HG03442 (cell line): ENCODE measurements around the gene CNTNAP2.

Experiments used
- ATAC-seq: cut with Tn5 transposase; IDR thresholded peaks from one replicate; pipeline ENCODE4 v1.9.1; 2021; ENCODE audit warnings: mild to moderate bottlenecking, moderate library complexity; ENCODE audit not compliant: unreplicated experiment

Gene CNTNAP2

DNA sequence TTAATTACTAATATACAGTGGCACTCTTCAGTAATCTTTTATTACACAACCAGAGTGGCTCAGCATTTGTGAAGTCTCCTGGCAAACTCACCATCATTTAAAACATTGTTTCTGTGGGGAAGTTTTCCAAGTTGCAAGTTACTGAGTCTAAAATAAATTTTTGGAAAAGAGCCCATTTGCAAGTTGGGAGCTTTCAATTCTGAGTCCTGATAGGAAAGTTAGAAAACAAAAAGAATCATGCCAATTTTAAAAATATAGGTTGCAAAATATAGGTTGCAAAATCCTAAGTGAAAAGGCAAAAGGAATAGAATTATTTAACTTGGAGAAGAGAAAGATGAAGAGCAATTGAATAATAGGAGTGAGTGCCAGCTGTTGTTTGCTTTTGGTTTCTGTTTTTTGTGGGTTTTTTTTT lies 2095.1 kb downstream of the CNTNAP2 start:
- no peak for ATAC-seq

DNA sequence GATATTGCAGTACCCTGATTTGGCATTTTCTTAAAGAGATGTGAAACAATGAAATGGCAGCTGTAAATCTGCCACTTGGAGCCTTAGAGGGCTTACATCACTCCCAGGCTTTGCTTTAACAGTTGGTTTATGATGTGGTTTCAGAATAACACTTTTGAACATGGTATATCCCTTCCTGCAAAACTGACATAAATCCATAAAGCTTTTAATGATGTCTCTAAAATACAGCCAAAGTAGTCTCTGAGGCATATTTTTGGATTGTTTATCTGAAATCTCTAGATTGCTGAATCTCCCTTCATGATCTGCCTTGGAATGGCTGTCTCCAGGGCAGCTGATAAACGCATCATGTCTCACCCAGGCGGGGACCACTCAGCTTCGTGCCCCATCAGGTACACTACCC lies 2096.1 kb downstream of the CNTNAP2 start:
- ATAC-seq = no peak

DNA sequence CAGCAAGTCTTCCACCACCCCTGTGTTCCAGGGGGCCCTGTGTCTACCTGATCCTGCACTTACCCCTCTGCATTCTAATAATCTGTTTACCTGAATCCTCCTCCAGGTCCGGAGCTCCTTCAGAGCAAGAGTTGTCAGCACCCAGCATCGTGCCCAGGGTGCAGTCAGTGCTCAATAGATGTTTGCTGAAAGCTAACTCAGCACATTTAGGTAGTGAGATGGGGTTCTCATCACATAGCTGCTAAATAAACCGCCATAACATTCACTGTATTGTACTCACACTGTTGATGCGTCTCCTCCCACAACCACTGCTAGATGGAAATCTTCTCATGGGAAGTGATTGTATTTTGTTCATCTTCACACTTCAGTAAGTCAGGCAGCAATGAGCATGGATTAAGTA lies 2097.5 kb downstream of the CNTNAP2 start:
- ATAC-seq = no peak

DNA sequence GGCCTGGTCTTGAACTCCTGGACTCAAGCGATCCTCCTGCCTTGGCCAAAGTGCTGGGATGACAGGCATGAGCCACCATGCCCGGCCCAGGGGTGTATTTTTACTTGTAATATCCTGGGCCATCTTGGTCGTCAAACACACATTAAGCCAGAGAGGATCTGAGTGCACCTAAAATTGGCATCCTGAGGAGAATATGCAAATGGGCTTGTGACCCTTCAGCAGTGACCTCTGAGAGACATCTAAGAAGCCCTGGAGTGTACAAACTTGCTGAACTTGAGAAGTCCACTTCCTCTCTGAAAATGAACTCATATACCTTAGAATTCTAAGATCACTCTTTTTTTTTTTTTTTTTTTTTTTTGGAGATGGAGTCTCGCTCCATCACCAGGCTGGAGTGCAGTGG lies 2102.0 kb downstream of the CNTNAP2 start:
- ATAC-seq = peak; percentile 68

DNA sequence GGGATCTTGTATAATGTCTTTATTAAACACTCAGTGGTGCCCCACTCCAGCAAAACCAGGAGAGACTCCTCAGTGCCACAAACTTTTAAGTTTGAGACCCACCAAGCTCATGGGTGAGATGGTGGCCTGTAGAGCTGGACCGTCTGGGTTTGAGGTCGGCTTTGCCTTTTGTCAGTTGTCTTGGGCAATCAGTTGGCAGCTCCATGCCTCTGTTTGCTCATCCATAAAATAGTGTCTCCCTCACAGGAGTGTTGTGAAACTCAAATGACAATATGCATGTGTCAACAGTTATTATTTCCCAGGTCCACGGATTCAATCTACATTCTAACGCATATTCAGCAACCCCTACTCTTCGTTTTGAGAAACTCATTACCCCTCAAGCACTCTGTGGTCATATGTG lies 2106.1 kb downstream of the CNTNAP2 start:
- ATAC-seq = no peak

DNA sequence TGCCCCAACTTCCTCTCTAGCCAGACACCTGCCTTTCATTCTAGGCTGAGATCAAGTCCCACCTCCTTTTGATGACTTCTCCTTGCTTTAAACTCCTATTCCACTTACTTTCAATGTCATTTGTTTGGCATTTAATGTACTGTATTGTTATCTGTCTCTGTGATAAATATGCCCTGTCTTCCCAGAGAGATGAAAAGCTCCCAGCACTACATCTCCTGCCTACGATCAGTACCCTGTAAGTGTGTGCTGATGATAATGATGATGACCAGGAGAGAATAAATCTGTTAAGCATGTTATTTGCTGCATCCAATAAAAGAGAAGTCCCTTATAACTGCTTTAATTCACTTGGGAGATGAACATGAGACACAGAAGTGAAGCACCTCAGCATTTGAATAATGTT lies 2106.6 kb downstream of the CNTNAP2 start:
- no peak for ATAC-seq

DNA sequence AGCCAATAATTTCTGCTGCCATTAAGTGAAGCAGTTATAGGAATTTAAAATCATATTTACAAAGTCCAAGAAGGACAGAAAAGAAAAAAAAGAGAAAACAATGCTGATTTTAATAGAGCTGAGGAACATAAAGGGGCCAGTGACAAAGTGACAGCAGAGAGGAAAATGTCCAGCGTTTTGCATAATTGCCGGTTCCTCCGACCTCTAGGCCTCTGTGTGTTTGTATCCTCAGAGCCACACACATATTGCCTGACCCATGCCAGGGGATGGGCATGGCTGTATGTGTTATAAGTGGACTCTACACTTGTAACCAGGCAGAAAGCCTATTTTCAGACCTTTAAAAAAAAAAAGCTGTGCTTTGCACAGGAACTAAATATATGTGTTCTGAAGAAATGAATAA lies 2107.1 kb downstream of the CNTNAP2 start:
- ATAC-seq = no peak

DNA sequence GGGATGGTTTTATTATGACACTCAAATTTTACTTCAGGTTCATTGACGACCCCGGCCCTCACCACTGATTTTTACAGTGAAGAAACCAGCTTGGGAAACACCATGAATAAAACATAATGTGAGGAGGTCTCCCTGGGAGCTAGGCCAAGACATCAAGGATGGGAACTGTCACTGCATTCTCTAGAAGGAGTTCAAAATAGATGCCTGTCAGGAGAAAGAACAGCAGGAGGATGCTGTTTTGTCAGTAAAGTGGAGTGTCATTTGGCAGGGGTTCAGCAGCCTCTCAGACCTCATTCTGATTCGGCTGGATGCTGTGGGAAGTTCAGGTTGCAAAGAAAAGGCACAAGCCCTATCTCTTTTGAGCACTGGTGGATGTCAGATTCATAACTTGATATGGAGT lies 2113.7 kb downstream of the CNTNAP2 start:
- ATAC-seq = no peak

DNA sequence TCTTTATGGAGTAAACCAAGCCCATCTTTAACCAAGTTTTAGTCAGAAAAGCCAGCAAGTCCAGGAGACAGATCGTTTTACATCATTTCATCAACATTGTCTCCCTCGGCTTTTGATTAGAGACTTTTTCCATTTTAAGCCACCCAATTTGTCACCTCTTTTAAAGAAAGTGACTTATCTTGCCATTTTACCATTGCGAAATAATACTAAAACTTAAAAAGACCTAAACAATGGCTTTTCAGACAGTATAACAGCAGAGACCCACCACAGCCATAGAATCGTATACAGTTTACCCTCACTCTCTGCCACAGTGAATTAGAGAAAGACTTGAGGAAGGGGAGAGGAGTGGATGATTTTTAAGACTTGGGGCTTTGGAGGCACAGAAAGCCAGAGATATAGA lies 2114.3 kb downstream of the CNTNAP2 start:
- ATAC-seq = no peak

DNA sequence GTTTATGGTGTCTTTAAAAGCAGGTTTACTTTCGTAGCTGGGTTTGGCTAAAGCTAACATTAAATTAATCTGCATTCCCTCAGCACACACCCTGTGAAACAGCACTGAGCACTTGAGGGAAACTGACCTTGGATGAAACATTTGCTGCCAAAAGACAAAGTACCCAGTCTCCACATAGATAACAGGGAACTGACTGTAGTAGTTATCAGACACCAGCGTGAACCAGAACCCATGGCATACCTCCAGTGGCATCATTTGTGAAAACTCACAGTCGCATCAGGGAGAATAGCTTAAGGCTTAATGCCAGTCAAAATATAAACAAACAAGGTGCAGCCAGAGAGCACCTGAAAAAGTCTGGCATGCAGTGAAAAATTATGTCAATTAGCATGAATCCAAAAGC lies 2116.2 kb downstream of the CNTNAP2 start:
- no peak for ATAC-seq

DNA sequence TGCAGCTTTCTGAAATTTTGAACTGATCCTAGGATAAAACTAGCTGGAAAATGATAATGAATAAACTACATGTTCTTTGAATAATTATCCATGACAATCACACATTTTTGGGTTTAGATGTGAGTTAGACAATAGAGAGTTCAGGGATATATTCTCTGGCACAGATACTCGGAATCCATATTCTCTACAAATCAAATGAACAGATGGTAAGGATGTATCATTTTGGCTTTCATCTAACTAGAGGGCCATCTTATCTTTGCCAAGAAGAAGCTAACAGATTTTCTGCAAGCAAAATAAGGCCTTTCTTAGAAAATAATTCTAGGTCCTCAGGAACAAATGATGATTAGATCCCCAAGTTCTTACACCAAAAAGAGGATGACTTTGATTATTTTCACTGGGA lies 2118.1 kb downstream of the CNTNAP2 start:
- ATAC-seq = no peak

DNA sequence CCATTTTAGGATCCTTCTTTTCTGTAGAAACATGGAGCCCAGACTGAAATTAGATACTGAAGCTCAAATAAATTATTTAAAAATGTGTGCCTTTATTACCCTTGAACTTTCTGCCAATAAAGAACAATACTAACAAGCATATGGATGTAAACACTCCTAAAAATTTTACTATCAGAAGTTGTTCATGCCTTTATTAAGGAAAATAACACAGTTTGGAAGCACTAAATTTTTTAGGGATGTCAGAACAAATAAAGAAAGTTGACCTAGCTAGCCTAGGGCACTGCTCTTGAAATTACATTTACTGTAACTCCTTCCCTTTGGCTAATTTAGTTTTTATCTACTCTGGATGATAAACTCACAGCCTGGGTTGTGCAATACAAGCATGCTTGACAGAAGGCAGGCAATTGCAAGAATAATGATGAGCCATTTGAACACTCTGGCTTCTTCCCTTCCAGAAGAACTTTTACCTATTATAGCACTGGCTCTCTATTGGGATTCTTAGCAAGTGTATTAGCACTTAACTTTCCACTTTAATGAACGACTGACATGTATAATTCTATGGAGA lies 2122.2 kb downstream of the CNTNAP2 start:
- no peak for ATAC-seq

DNA sequence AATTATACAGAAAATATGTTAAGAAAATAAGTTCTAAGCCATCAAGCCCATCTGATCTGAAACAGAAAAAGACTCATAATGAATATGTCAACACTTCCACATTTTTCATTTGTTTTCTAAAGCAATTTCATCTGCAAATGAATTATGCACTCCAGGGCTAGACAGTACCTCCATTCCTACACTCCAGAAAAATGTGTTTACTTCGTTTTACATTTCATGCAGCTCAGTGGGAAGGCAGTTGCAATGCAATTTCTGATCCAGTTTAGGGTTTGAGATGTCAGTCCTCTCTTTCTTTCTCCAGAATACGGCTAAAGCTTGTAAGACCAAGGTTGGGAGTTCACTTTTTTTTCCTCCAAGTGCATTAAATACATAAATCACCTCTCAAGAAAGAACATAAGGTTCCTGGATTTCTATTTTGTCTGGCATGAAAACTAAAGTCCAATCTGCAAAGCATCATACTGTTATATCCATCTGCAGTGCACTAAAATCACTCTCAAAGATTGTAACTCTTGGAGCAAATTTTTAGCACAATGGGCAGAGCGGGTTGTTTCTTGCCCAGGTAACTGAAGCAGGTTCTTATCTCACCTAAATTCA lies 2125.2 kb downstream of the CNTNAP2 start:
- ATAC-seq = no peak

DNA sequence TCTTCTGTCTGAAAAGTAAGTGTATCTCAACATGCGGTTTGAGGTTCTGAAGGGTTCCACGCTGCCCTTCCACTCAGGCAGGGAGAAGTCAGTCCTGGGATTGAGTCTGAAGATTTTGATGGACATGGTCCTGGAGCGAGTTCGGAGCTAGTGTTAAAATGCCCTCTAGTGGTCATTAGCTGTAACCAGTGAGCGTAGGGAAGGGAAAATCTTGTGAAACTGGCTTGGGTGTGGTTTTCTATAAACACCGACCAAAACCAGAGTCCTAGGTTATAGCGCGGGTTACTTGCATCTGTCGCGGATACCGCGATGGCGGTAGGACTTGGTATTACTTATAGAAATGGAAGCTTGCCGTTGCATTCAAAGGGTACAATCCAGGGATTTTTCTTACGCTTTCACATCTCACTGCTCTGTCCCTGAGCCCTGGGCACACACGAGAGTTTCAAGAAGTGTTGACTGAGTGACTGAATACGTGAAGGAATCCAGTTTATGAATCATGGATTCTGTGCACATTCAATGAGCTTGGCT lies 2125.8 kb downstream of the CNTNAP2 start:
- peak; percentile 97 for ATAC-seq

DNA sequence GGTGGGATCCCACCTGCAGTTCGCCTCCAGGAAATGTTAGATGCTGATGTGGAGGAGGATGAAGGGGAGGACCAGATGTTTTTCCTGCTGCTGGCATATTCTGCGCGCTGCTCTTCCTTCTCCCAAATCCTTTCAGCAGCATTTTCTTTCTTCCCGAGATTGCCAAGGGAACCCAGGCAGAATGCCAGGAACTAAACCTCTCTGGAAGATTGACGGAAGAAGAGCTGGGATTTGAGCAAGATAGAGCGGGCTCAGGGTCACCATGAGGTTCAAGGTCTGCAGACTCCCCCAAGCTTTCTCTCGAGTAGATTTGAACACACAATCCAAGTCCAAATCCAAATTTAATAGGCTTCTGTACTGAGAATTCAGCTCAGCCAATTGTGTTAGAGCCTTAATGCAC lies 2128.8 kb downstream of the CNTNAP2 start:
- no peak for ATAC-seq

DNA sequence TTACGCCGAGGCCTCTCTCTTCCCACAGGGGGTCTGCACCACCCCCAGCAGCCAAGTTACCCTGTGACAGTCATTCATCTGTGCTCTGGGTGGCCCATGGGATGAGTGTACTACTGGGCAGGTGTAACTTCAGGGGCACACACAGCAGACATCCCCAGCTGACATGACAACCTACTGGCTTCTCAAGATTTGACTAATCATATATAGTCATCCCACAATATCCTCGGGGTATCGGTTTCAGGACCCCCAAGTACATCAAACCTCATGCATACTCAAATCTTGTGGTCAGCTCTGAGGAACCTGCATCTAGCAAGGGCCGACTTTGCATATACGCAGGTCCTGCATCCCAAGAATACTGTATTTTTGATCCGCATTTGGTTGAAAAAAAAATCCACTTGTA lies 2137.0 kb downstream of the CNTNAP2 start:
- peak; percentile 96 for ATAC-seq

DNA sequence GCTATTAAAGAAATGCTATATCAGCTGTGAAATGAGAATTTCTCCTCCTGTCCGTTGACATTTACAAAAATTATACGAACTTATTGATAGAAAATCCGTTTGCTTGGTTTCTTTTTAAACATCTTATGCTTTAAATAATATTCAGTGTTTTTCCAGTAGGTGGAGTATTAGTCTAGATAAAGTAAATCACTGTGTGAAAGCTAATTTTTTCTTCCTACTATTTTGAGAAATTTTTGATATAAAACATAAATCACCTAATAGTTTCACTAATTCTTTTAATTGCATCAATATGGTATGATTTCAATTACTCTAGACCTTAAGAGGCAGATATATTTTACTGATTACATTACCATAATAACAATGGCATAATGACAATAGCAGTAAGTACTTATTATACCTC lies 2138.7 kb downstream of the CNTNAP2 start:
- no peak for ATAC-seq

DNA sequence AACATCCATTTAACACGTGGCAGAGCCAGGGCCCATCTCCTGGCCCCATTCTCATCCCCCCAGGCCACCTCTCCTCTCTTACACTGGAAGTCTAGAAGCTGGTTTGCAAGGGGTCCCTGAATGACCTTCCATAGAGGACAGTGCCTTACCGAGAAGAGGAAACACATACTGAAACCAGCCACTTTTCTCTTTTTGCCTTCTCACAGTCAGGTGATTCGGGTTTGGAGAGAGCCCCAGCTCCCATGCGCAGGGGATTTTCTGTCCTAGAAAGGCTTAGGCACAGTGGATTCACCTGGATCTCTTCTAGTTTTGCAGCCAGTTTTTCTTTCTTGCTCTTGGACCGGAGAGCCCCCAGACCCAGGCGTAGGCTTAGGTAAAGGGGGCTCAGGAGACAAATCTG lies 2139.8 kb downstream of the CNTNAP2 start:
- ATAC-seq = no peak

DNA sequence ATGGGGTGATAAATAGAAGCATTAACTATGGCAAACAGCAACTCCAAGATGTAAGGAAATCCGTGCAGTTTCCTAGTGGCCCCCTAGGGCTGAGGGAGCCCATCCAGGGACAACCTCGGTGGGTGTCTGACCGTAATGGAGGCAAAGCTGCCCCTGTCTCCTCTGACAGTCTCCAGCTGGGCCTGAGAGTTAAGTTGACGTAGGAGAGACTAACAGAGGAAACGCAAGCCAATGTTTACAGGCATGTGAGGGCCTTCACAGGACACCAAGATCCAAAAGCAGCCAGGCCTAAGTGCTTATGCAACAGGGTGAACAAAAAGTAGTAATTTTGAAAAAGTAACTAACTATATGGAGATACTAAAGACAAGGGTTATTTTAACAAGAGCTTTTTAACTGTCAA lies 2144.0 kb downstream of the CNTNAP2 start:
- no peak for ATAC-seq

DNA sequence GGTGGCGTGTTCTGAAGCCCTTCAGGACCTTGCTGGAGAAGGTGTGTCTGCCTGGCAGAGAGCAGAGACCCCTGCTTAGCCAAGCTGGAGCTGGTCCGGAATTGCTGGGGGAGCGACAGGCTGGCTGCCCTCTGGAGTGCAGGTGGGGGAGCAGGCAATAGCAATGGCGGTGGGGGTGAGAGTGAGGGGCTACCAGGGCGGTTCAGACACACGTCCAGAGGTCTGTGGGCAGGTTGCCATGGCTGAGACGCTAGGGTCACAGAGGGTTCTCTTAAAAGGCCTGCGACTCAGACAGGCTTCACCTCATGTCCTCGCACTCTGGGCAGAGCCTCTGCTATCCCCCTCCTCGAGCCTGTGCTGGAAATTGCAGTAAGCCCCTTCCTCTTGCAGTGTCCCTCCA lies 2144.9 kb downstream of the CNTNAP2 start:
- ATAC-seq = no peak

DNA sequence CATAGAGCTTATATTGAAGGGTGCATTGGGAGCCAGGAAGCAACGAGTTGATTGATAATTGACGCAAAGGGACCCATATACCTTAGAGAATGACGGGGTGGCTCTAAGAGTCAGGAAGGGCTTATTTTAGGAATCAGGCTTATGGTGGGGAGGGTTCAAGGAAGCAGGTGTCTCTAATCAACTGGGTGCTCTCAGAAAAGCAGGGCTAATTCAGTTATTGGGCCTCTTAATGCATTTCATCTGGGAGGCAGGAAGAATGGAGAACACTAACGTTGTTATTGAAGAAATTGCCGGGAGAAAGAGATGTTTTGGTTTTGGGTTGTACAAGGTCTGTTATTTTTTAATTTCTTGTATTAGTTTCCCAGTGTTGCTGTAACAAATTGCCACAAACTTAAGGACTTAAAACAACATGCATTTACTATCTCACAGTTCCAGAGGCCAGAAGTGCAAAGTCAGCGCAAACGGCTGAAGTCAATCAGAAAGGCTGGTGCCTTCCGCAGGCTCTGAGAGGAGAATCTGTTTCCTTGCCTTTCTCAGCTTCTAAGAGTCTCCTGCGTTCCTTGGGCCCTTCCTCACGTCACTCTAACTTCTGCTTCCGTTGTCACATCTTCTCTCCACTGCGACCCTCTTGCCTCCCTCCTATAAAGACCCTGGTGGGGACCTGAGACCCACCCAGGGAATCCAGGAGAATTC lies 2145.5 kb downstream of the CNTNAP2 start:
- ATAC-seq = peak; percentile 6

DNA sequence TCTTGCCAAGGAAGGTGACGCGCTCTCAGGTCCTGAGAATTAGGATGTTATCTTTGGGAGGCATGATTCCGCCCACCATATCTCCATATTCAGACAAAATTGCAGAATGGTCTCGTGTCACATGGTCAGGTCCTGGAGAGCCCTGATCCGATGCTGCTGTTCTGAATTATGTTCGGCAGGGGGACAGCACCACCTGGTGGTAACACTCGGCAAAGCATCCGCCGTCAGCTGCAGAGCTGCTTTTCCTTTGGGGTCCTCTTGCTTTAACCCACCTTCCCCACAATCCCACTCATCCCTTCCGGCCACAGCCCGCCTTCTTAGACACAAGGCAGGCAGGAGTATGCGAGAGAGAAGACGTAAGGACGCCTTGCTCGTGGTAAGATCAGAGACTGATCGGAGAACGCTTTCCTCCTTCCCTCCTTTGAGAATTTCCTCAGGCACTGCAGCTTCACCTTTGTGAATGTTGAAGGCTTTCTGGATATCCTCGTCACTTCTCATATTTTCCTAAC lies 2146.2 kb downstream of the CNTNAP2 start:
- ATAC-seq = peak; percentile 78
